ENCODE measurements around the gene CAND1.

The CAND1 gene

DNA sequence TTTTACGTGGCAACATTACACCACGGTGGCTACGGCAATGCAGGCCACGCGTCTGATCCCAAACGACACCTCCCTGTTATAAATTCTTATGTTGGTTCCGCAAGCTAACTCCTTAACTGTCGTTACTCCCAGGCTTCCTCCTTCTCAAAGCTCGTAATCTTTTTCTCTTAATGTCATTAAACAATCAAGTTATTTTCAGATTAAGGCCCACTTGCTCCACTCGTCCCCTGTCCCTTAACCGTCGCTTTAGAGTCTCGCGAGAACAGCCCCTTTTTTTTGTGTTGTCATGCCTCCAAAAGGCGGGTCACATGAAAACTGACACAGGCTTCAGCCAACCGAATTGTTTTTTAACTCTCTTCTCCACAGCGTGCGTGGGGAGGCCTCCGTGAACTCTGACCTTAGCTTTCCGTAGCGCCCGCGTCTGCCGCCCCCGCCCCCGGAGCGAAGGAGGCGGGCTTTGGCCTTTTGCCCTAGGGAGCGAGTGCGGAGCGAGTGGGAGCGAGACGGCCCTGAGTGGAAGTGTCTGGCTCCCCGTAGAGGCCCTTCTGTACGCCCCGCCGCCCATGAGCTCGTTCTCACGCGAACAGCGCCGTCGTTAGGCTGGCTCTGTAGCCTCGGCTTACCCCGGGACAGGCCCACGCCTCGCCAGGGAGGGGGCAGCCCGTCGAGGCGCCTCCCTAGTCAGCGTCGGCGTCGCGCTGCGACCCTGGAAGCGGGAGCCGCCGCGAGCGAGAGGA lies at the start of gene CAND1:
CAND1 (plus strand) TSS at position 463 of the 737 bp plus-strand sequence. CDS start 360 bp downstream, outside the sequence.
- H3K36me3 Mint-ChIP-seq = peaks cover 5% of the 10 kb centered on the region
- H3K4me3 Mint-ChIP-seq = peak within 1 kb of the TSS; percentile 98
- H3K4me1 Mint-ChIP-seq (ENCODE audit: low read depth) = peaks cover 44% of the 10 kb centered on the region
- H3K27ac Mint-ChIP-seq = peak within 1 kb of the TSS; percentile 100
- no peaks in the 10 kb centered on the region for H3K27me3 Mint-ChIP-seq
- H3K9me3 Mint-ChIP-seq (ENCODE audit: low read depth) = no peaks in the 10 kb centered on the region

DNA sequence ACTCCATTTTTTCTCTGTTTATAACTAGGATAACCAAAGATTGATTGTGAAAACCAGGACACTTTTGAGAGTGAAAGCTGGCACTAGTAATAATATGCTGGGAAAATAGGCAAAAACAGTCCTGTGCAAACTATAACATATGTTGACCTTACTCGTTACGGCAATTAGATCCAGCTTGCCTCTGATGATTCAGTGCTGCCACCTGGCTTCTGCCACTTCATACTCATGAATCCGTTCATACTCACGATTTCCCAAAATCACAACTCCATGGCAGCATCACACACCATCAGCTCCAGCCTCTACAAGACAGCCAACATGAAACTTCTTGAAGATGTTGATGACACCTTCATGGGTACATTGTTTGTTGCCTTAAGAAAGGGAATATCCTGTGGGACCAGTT lies 49.1 kb upstream of the CAND1 start:
- Mint-ChIP-seq H3K36me3 (no peaks in the 10 kb centered on the region), H3K27ac (no peak overlapping the region), H3K9me3 (ENCODE audit: low read depth) (no peaks in the 10 kb centered on the region), H3K4me3 (no peak overlapping the region), H3K4me1 (ENCODE audit: low read depth) (no peaks in the 10 kb centered on the region), H3K27me3 (no peaks in the 10 kb centered on the region)

DNA sequence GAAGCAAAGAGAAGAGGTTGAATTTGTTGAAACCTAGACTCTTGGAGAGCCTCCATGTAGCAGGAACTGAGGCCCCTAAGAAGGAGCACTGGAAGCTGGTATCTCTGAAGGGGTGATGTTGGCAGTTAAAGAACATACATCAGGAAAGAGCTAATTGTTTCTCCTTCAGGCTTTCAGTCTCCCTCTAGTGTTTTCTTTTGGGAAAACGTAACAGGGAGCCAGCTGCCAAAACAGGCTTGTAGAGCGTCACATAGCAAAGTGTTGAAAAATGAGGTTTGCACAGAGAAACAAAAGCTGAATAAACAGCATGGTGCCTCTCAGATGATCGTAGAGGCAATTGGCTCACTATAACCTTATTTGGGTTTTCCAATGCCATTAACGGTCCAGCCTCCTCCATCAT lies 46.9 kb upstream of the CAND1 start:
- no peak overlapping the region for H3K4me3 Mint-ChIP-seq
- H3K27ac Mint-ChIP-seq = no peak overlapping the region
- H3K27me3 Mint-ChIP-seq = no peaks in the 10 kb centered on the region
- H3K36me3 Mint-ChIP-seq = no peaks in the 10 kb centered on the region
- no peaks in the 10 kb centered on the region for H3K9me3 Mint-ChIP-seq (ENCODE audit: low read depth)
- H3K4me1 Mint-ChIP-seq (ENCODE audit: low read depth) = no peaks in the 10 kb centered on the region

DNA sequence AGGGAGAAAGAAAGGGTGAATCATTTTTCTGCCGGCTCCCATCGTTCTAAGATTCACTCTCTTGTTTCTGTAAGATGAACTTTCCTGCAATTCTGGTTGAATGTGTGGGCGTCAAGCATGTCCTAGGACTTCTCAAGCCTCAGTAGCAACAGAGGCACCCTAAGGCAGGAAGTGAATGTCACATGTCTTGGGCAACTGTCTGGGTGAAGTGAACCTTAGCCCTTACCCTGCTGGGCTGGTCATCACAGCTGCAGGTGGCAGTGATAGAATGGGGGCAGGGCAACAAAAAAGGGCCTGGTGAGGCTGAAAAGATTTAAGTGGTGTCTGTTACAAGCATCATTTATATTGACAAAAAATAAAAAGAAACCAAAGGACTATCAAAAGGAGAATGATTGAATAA lies 45.9 kb upstream of the CAND1 start:
- H3K36me3 Mint-ChIP-seq = no peaks in the 10 kb centered on the region

GRCh38 chr12:67237231-67237630 lies 31.9 kb upstream of the CAND1 start:
- peaks cover 8% of the 10 kb centered on the region for H3K27me3 Mint-ChIP-seq
- no peaks in the 10 kb centered on the region for H3K4me1 Mint-ChIP-seq (ENCODE audit: low read depth)
- H3K9me3 Mint-ChIP-seq (ENCODE audit: low read depth) = peaks cover 6% of the 10 kb centered on the region
- peaks cover 5% of the 10 kb centered on the region for H3K36me3 Mint-ChIP-seq
- H3K4me3 Mint-ChIP-seq = no peak overlapping the region
- H3K27ac Mint-ChIP-seq = no peak overlapping the region

More for the DNA sequence above, 45.9 kb upstream of the CAND1 start:
- Mint-ChIP-seq H3K27me3 (no peaks in the 10 kb centered on the region), H3K4me3 (no peak overlapping the region), H3K4me1 (ENCODE audit: low read depth) (no peaks in the 10 kb centered on the region), H3K9me3 (ENCODE audit: low read depth) (no peaks in the 10 kb centered on the region), H3K27ac (no peak overlapping the region)

DNA sequence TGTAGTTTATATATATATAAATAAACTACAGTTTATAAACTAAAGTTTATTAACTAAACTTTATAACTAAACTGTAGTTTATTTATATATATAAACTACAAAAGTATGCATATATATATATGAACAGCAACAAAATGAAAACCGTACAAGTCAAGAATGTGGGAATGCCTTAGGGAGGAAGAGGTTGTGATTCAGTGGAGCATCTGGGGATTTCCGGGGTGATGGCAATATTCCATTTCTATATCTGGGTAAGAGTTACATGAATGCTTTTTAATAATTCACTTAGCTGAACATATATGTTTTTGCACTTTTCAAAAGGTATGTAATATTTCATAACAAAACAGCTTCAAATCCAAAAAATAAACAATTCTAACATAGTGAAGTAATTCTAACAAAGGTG lies 30.1 kb upstream of the CAND1 start:
- peaks cover 6% of the 10 kb centered on the region for H3K9me3 Mint-ChIP-seq (ENCODE audit: low read depth)
- H3K36me3 Mint-ChIP-seq = peaks cover 5% of the 10 kb centered on the region
- peaks cover 5% of the 10 kb centered on the region for H3K27me3 Mint-ChIP-seq
- H3K4me1 Mint-ChIP-seq (ENCODE audit: low read depth) = no peaks in the 10 kb centered on the region
- no peak overlapping the region for H3K4me3 Mint-ChIP-seq
- H3K27ac Mint-ChIP-seq = no peak overlapping the region

GRCh38 chr12:67241482-67241881 lies 27.7 kb upstream of the CAND1 start:
- Mint-ChIP-seq H3K4me1 (ENCODE audit: low read depth) (no peaks in the 10 kb centered on the region), H3K9me3 (ENCODE audit: low read depth) (no peaks in the 10 kb centered on the region), H3K27ac (no peak overlapping the region), H3K27me3 (peaks cover 2% of the 10 kb centered on the region), H3K36me3 (no peaks in the 10 kb centered on the region), H3K4me3 (no peak overlapping the region)

- Mint-ChIP-seq H3K36me3 (no peaks in the 10 kb centered on the region), H3K9me3 (ENCODE audit: low read depth) (no peaks in the 10 kb centered on the region), H3K27ac (no peak overlapping the region), H3K4me1 (ENCODE audit: low read depth) (no peaks in the 10 kb centered on the region), H3K27me3 (peaks cover 2% of the 10 kb centered on the region), H3K4me3 (no peak overlapping the region)
Observed at GRCh38 chr12:67243260-67243659, 25.9 kb upstream of the CAND1 start.

GRCh38 chr12:67245571-67245970 lies 23.6 kb upstream of the CAND1 start:
- H3K9me3 Mint-ChIP-seq (ENCODE audit: low read depth) = no peaks in the 10 kb centered on the region
- no peaks in the 10 kb centered on the region for H3K4me1 Mint-ChIP-seq (ENCODE audit: low read depth)
- no peak overlapping the region for H3K27ac Mint-ChIP-seq
- peaks cover 2% of the 10 kb centered on the region for H3K27me3 Mint-ChIP-seq
- no peaks in the 10 kb centered on the region for H3K36me3 Mint-ChIP-seq
- no peak overlapping the region for H3K4me3 Mint-ChIP-seq

DNA sequence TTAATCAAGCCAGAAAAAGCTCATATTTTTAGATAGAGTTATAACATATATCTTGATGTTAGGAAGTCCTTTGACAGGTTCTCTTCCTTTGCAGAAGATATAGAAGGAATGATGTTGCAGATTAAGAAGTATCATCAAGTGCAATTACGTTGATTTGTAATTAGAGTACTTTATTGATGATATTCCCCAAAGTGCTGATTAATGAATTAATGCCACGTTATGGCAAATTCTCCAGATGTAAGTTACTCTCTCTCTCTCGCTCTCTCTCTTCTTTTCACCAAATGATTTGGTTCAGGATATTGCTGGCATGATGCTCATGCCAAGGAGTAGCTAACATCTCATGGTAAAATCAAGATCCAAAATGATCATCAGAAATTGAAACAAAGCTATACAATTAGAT lies 18.1 kb upstream of the CAND1 start:
- H3K4me1 Mint-ChIP-seq (ENCODE audit: low read depth) = no peaks in the 10 kb centered on the region
- no peak overlapping the region for H3K27ac Mint-ChIP-seq
- no peak overlapping the region for H3K4me3 Mint-ChIP-seq
- H3K36me3 Mint-ChIP-seq = no peaks in the 10 kb centered on the region
- no peaks in the 10 kb centered on the region for H3K9me3 Mint-ChIP-seq (ENCODE audit: low read depth)
- peaks cover 7% of the 10 kb centered on the region for H3K27me3 Mint-ChIP-seq

DNA sequence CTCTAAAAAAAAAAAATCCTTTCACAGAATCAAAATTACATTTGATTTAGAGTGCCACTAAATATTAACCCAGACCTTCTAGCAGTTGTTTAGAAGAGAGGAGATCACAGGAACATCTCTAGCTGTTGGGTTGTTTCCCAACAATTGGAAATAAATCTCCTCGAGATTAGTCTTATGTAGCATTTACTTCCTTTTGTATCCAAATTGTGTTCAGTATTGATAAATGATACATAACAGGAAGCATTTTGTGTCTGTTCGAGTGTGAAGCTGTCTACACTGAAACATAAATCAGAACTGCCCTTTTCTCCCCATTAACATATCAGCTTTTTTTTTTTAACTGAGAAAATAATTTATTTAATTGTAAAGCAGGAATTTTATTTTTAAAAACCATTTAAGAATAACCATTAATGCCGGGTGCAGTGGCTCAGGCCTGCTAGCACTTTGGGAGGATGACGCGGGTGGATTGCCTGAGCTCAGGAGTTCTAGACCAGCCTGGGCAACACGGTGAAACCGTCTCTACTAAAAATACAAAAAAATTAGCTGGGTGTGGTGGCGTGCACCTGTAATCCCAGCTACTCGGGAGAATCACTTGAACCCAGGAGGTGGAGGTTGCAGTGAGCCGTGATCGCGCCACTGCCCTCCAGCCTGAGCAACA lies 14.7 kb upstream of the CAND1 start:
- H3K27ac Mint-ChIP-seq = no peak overlapping the region
- H3K9me3 Mint-ChIP-seq (ENCODE audit: low read depth) = no peaks in the 10 kb centered on the region
- H3K4me3 Mint-ChIP-seq = no peak overlapping the region
- H3K4me1 Mint-ChIP-seq (ENCODE audit: low read depth) = no peaks in the 10 kb centered on the region
- peaks cover 7% of the 10 kb centered on the region for H3K27me3 Mint-ChIP-seq
- no peaks in the 10 kb centered on the region for H3K36me3 Mint-ChIP-seq

GRCh38 chr12:67256649-67257048 lies 12.5 kb upstream of the CAND1 start:
- Mint-ChIP-seq H3K36me3 (no peaks in the 10 kb centered on the region), H3K4me1 (ENCODE audit: low read depth) (no peaks in the 10 kb centered on the region), H3K27ac (no peak overlapping the region), H3K27me3 (peaks cover 1% of the 10 kb centered on the region), H3K4me3 (no peak overlapping the region), H3K9me3 (ENCODE audit: low read depth) (no peaks in the 10 kb centered on the region)

GRCh38 chr12:67263471-67263870 lies 5.7 kb upstream of the CAND1 start:
- Mint-ChIP-seq H3K4me3 (no peak overlapping the region), H3K27ac (no peak overlapping the region), H3K9me3 (ENCODE audit: low read depth) (no peaks in the 10 kb centered on the region), H3K4me1 (ENCODE audit: low read depth) (peaks cover 10% of the 10 kb centered on the region), H3K27me3 (no peaks in the 10 kb centered on the region), H3K36me3 (peaks cover 5% of the 10 kb centered on the region)

GRCh38 chr12:67268335-67268895 lies 743 bp upstream of the CAND1 start:
- peaks cover 41% of the 10 kb centered on the region for H3K4me1 Mint-ChIP-seq (ENCODE audit: low read depth)
- peaks cover 5% of the 10 kb centered on the region for H3K36me3 Mint-ChIP-seq
- H3K27me3 Mint-ChIP-seq = no peaks in the 10 kb centered on the region
- peak overlapping the region; percentile 100 for H3K27ac Mint-ChIP-seq
- no peaks in the 10 kb centered on the region for H3K9me3 Mint-ChIP-seq (ENCODE audit: low read depth)
- H3K4me3 Mint-ChIP-seq = peak overlapping the region; percentile 98
